Measurements from ENCODE around the gene SDK1. TPM values are rescaled to one million over a fixed set of nuclear protein-coding genes. Genes with fewer than 3 reads are reported as not detected.

SDK1 gene
- total RNA-seq, 4 donors from 2014 or later: 3.7 to 80.9 (median 13.1) TPM

- TF ChIP-seq CTCF (IDR thresholded peaks at IDR 0.05) (no peak), POLR2A (IDR thresholded peaks at IDR 0.05) (no peak)
- Histone ChIP-seq H3K4me3 (no peak overlapping the region), H3K4me1 (no peaks in the 10 kb centered on the region), H3K27me3 (no peaks in the 10 kb centered on the region), H3K27ac (no peak overlapping the region), H3K36me3 (no peaks in the 10 kb centered on the region), H3K9me3 (no peaks in the 10 kb centered on the region)
- no peak for DNase-seq
Observed at GRCh38 chr7:3430588-3430987, 129.5 kb downstream of the SDK1 start.

DNA sequence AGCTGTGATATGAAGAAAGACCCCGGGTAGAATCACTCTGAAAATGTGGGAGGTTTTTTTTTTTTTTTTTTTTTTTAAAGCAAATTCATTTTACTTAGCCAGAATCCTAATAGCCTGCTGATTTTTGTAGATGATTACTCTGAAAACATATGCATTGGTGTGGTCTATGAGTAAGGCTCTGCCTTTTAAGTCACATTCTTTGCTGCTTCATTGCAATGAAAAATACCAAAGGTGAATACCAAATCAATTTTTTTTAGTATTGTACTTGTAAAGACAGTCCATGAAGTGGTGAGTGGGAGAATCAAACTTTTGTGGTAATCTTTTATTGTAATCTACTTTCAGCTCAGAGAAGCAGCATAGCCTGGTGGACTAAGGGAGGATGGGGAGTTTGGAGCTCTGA is 130.3 kb downstream of the SDK1 start:
- no peak for TF ChIP-seq POLR2A (IDR thresholded peaks at IDR 0.05)
- TF ChIP-seq CTCF (IDR thresholded peaks at IDR 0.05): no peak
- H3K27ac ChIP-seq: no peak overlapping the region

DNA sequence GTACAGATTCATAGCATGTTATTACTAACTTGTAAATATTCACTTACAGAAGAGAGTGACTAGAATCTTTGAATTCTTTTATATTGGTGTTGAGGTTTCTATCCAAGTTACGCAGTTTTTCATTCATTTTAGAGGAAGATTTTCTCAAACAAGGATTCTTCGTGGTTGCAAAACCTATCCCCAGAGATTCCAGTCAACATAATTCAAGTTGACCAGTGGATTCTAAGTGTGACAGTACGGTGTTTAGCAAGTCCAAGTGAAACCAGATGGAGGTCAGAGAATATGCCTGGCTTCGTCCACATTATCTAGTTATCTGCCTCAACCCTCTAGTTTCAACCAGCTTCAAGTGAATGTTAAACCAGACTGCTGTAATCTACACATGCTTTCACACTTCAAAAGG is 131.9 kb downstream of the SDK1 start:
- Histone ChIP-seq H3K4me1 (no peaks in the 10 kb centered on the region), H3K27me3 (no peaks in the 10 kb centered on the region), H3K9me3 (no peaks in the 10 kb centered on the region), H3K36me3 (no peaks in the 10 kb centered on the region), H3K4me3 (no peak overlapping the region), H3K27ac (no peak overlapping the region)
- DNase-seq: no peak
- no peak for TF ChIP-seq CTCF (IDR thresholded peaks at IDR 0.05)
- no peak for TF ChIP-seq POLR2A (IDR thresholded peaks at IDR 0.05)

More for the DNA sequence above, 130.3 kb downstream of the SDK1 start:
- H3K4me3 ChIP-seq: no peak overlapping the region
- H3K9me3 ChIP-seq: no peaks in the 10 kb centered on the region
- no peak for DNase-seq
- no peaks in the 10 kb centered on the region for H3K36me3 ChIP-seq
- no peaks in the 10 kb centered on the region for H3K27me3 ChIP-seq
- H3K4me1 ChIP-seq: no peaks in the 10 kb centered on the region

DNA sequence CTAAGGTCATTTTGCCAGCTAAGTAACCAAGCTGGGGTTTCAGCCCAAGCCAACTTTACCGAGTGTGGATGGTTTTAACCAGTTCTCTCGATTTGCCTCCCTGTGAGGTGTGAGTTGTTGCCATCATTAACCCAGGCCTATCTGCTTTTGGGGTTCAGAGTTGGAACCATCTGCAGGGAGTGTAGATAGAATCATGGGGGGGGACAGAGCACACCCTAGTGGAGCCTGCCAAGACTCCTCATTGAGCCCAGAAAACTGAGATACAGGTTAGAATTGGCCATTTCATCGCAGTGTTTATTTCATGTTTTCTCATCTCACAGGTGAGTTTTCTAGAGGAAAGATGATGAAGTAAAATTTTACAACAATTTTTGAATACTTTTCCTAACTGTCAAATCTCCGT is 133.6 kb downstream of the SDK1 start:
- TF ChIP-seq POLR2A (IDR thresholded peaks at IDR 0.05) (no peak), CTCF (IDR thresholded peaks at IDR 0.05) (no peak)
- DNase-seq: no peak
- Histone ChIP-seq H3K27me3 (no peaks in the 10 kb centered on the region), H3K36me3 (no peaks in the 10 kb centered on the region), H3K4me3 (no peak overlapping the region), H3K4me1 (no peaks in the 10 kb centered on the region), H3K27ac (no peak overlapping the region), H3K9me3 (no peaks in the 10 kb centered on the region)

DNA sequence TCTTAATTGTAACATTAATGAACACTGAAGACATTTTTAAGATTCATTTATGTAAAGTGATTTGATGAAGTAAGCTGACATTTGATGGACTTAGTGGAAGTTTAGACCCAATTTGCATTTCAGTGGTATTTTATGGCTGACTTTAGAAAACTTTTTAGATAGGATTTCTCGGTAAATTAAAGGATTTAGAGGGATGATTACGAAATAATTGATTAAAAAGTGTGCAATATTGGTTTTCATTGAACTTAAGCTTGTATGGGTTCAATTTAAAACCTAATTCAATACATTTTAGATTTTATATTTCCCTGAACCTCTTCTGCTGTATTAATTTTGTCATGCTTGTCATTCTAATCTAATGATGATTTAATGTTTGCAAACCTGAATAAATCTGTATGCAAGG is 135.1 kb downstream of the SDK1 start:
- no peaks in the 10 kb centered on the region for H3K4me1 ChIP-seq
- no peak overlapping the region for H3K27ac ChIP-seq
- no peaks in the 10 kb centered on the region for H3K27me3 ChIP-seq

More for the DNA sequence above, 135.1 kb downstream of the SDK1 start:
- no peak for DNase-seq
- H3K9me3 ChIP-seq: no peaks in the 10 kb centered on the region
- TF ChIP-seq CTCF (IDR thresholded peaks at IDR 0.05): no peak
- TF ChIP-seq POLR2A (IDR thresholded peaks at IDR 0.05): no peak
- no peaks in the 10 kb centered on the region for H3K36me3 ChIP-seq
- no peak overlapping the region for H3K4me3 ChIP-seq
